HG02759 (cell line): ENCODE data around the gene PCDHGA12.
"Not testable (repeated sequence)": the region's sequence is repeated elsewhere in the genome, so short reads cannot be mapped to it uniquely, and the experiment has no call there.

Experiments
- ATAC-seq: cut with Tn5 transposase; IDR thresholded peaks from one replicate; pipeline ENCODE4 v1.9.1; 2021; ENCODE audit warnings: mild to moderate bottlenecking, moderate library complexity; ENCODE audit not compliant: unreplicated experiment

PCDHGA12 gene

GRCh38 chr5:141407790-141408505, 22.4 kb upstream of the PCDHGA12 start, which contains the start of gene PCDHGB6:
PCDHGB6 (plus strand) TSS chr5:141408021; CDS start chr5:141408203, 182 bp downstream.
- ATAC-seq = peak; percentile 65

GRCh38 chr5:141409598-141410306, 20.6 kb upstream of the PCDHGA12 start:
- ATAC-seq = no peak

GRCh38 chr5:141411575-141411974, 18.7 kb upstream of the PCDHGA12 start:
- ATAC-seq = no peak

- ATAC-seq = peak; percentile 79
These were observed 17.3 kb upstream of the PCDHGA12 start, which contains the start of gene PCDHGA10 for GRCh38 chr5:141412854-141413539. PCDHGA10 (plus strand) TSS chr5:141412987; CDS start chr5:141413176, 189 bp downstream.

- peak; percentile 34 for ATAC-seq
These were observed 16.7 kb upstream of the PCDHGA12 start for GRCh38 chr5:141413540-141414069.

- not testable (repeated sequence) for ATAC-seq
These were observed 15.6 kb upstream of the PCDHGA12 start for GRCh38 chr5:141414548-141415274.

GRCh38 chr5:141415275-141415618, 15.1 kb upstream of the PCDHGA12 start:
- not testable (repeated sequence) for ATAC-seq

GRCh38 chr5:141417494-141418172, 12.7 kb upstream of the PCDHGA12 start, which contains the start of gene PCDHGB7:
PCDHGB7 (plus strand) TSS chr5:141417677; CDS start chr5:141417860, 183 bp downstream.
- ATAC-seq = peak; percentile 74

- no peak for ATAC-seq
These were observed 11.0 kb upstream of the PCDHGA12 start for GRCh38 chr5:141419074-141419880.

- peak; percentile 50 for ATAC-seq
These were observed 9.3 kb upstream of the PCDHGA12 start, which contains the start of gene PCDHGA11 for GRCh38 chr5:141420855-141421488. PCDHGA11 (plus strand) TSS chr5:141421051; CDS start chr5:141421228, 177 bp downstream.

GRCh38 chr5:141421489-141421855, 8.8 kb upstream of the PCDHGA12 start:
- ATAC-seq = no peak

GRCh38 chr5:141422742-141423291, 7.5 kb upstream of the PCDHGA12 start:
- ATAC-seq = no peak

GRCh38 chr5:141427783-141428426, 2.4 kb upstream of the PCDHGA12 start:
- no peak for ATAC-seq

GRCh38 chr5:141431286-141431685, 979 bp downstream of the PCDHGA12 start:
- ATAC-seq = peak; percentile 54

GRCh38 chr5:141432308-141432707, 2.0 kb downstream of the PCDHGA12 start:
- ATAC-seq = not testable (repeated sequence)

GRCh38 chr5:141432726-141433125, 2.4 kb downstream of the PCDHGA12 start:
- not testable (repeated sequence) for ATAC-seq

- ATAC-seq = no peak
These were observed 3.7 kb downstream of the PCDHGA12 start for GRCh38 chr5:141434006-141434405.

GRCh38 chr5:141437221-141437620, 6.9 kb downstream of the PCDHGA12 start:
- no peak for ATAC-seq
